C4-2B (cell line): ENCODE results near the gene CDC14A.

ENCODE experiments used
- CTCF ChIP-seq: fragments of 450-650 bp; conservative IDR thresholded peaks from 2 replicates; pipeline ENCODE4 v1.5.1; 2017; ENCODE audit warnings: mild to moderate bottlenecking
- ZFX ChIP-seq: fragments of 450-650 bp; IDR thresholded peaks from 2 replicates; pipeline ENCODE4 v1.6.1; 2017

GRCh38 chr1:100511773-100512172 is 159.5 kb downstream of the CDC14A start:
- TF ChIP-seq CTCF (no peak), ZFX (no peak)
